ENCODE data around the gene DLX5. TPM values are rescaled to one million over a fixed set of nuclear protein-coding genes. Genes with fewer than 3 reads are reported as not detected.

DLX5 gene
- total RNA-seq, 4 donors from 2014 or later = not detected

DNA sequence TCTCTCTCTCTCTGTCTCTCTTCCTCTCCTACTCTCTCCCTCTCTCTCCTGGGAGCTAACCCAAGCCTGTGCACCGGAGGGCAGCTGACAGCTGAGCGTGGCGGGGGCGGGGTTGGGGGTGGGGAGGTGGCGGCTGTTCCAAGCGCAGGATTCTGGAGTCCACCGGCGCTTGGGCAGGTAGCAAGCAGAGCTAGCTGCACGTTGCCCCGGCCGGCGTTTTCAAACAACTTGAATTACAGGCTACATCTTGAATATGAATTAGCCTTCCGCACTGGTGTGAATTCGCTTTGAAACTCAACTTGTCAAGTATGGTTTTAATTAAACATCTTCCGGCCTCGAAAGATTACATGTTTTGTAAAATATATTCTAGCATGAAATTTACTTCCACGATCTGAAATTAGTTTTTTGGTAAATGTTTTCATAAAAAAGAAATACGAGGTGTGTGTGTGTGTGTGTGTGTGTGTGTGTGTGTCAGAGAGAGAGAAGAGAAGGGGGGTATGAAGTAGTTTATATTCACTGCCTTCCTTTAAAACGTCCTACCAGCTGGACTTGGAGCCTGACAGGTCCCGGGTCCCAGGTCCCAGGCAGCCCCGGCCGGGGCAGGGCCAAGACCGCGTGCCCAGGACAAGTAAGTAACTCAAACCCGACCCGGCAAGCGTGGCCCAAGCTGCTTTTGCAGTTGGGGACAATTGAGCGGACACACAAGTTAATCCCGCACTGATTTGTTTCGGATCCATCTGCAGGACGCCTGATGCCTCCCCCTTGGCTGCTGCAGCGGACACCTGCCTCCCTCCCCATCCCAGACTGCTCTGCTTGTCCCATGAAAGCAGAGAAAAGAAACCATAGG, 28.3 kb downstream of the DLX5 start:
- no peaks in the 10 kb centered on the region for H3K4me1 ChIP-seq
- TF ChIP-seq, protein P1, sequence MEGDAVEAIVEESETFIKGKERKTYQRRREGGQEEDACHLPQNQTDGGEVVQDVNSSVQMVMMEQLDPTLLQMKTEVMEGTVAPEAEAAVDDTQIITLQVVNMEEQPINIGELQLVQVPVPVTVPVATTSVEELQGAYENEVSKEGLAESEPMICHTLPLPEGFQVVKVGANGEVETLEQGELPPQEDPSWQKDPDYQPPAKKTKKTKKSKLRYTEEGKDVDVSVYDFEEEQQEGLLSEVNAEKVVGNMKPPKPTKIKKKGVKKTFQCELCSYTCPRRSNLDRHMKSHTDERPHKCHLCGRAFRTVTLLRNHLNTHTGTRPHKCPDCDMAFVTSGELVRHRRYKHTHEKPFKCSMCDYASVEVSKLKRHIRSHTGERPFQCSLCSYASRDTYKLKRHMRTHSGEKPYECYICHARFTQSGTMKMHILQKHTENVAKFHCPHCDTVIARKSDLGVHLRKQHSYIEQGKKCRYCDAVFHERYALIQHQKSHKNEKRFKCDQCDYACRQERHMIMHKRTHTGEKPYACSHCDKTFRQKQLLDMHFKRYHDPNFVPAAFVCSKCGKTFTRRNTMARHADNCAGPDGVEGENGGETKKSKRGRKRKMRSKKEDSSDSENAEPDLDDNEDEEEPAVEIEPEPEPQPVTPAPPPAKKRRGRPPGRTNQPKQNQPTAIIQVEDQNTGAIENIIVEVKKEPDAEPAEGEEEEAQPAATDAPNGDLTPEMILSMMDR (IDR thresholded peaks at IDR 0.05) = no peak
- TF ChIP-seq POLR2A (IDR thresholded peaks at IDR 0.05) = no peak
- H3K27me3 ChIP-seq = peaks cover 0 to 41% of the 10 kb centered on the region in 2 donors
- DNase-seq = no peak
- no peaks in the 10 kb centered on the region for H3K9me3 ChIP-seq
- H3K36me3 ChIP-seq = no peaks in the 10 kb centered on the region
- H3K27ac ChIP-seq = no peak overlapping the region
- no peak overlapping the region for H3K4me3 ChIP-seq

GRCh38 chr7:96995406-96996110, 29.1 kb downstream of the DLX5 start:
- Histone ChIP-seq H3K27ac (no peak overlapping the region), H3K4me1 (no peaks in the 10 kb centered on the region), H3K4me3 (no peak overlapping the region), H3K9me3 (no peaks in the 10 kb centered on the region), H3K36me3 (no peaks in the 10 kb centered on the region), H3K27me3 (peaks cover 0 to 41% of the 10 kb centered on the region in 2 donors)
- no peak for DNase-seq
- TF ChIP-seq, protein P1 (IDR thresholded peaks at IDR 0.05) = no peak
- TF ChIP-seq POLR2A (IDR thresholded peaks at IDR 0.05) = no peak

DNA sequence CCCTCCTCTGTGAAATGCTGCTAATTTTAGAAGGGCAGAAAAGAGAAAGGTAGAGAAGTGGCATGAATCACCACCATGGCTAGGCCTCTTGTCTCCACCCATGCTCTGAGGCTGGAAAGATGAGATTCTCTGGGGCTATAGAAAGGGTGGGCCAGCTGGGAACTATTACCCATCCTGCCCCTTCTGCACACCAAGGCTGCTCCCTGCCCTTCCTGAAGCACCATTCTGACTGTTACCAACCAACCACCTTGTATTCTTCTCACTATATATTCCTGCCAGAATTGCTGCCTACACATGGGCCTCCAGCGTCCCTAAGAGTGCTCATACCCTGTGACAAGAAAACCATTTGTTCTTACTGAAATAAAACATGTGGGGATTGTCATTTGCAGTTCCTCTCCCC, 30.7 kb downstream of the DLX5 start:
- no peak overlapping the region for H3K27ac ChIP-seq
- TF ChIP-seq, protein P1 (IDR thresholded peaks at IDR 0.05) = no peak
- TF ChIP-seq POLR2A (IDR thresholded peaks at IDR 0.05) = no peak
- no peaks in the 10 kb centered on the region for H3K36me3 ChIP-seq
- DNase-seq = no peak
- no peaks in the 10 kb centered on the region for H3K9me3 ChIP-seq
- H3K27me3 ChIP-seq = peaks cover 0 to 39% of the 10 kb centered on the region in 2 donors
- H3K4me1 ChIP-seq = no peaks in the 10 kb centered on the region
- no peak overlapping the region for H3K4me3 ChIP-seq

DNA sequence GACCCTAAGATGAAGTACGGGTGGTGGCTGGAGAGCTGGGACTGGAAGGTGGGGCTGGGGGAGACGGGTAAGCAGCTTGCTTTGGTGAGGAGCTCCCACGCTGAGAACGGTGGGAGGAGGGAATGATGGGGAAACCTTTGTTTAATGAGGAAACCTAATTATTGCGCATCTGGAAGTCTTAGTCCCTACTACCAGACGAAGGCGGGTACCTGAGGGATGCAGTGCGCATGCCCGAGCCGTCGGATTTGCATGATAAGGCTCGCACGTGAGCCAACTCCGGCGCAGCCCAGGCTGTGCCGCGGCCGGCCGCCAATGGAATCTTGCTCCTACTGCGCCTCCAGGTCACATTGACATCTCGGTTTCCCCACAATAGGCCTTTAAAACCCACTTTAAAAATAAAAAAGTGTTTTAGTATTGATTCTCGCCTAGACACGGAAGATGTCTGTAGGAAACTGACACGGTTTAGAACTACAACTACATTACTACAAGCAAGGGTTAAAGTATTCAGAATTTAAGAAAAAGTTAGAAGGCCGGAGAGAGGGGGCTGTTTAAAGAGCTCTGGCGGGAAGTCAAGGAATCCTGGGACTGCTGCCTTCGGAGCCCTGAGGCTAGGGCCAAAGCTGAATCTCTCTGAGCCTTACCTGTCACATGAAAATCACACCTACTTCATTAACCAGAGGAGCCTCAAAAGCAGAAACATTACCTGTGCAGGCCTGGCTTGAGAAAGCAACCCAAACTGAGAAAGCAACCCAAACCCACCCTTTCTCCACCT, 31.4 kb downstream of the DLX5 start:
- no peak overlapping the region for H3K27ac ChIP-seq
- H3K36me3 ChIP-seq = no peaks in the 10 kb centered on the region
- H3K4me3 ChIP-seq = no peak overlapping the region
- H3K27me3 ChIP-seq = peaks cover 0 to 32% of the 10 kb centered on the region in 2 donors
- TF ChIP-seq, protein P1 (IDR thresholded peaks at IDR 0.05) = no peak
- no peak for TF ChIP-seq POLR2A (IDR thresholded peaks at IDR 0.05)
- DNase-seq = no peak
- H3K9me3 ChIP-seq = no peaks in the 10 kb centered on the region
- no peaks in the 10 kb centered on the region for H3K4me1 ChIP-seq

- DNase-seq = no peak
- H3K4me1 ChIP-seq = no peaks in the 10 kb centered on the region
- TF ChIP-seq, protein P1 (IDR thresholded peaks at IDR 0.05) = no peak
- no peak for TF ChIP-seq POLR2A (IDR thresholded peaks at IDR 0.05)
- peaks cover 0 to 26% of the 10 kb centered on the region in 2 donors for H3K27me3 ChIP-seq
- no peak overlapping the region for H3K27ac ChIP-seq
- H3K9me3 ChIP-seq = no peaks in the 10 kb centered on the region
- H3K36me3 ChIP-seq = no peaks in the 10 kb centered on the region
- H3K4me3 ChIP-seq = no peak overlapping the region
These were observed 32.2 kb downstream of the DLX5 start for GRCh38 chr7:96992192-96993005.

Measured in Peyer's patch (tissue), 4 donors.